Neuronal stem cell (in vitro differentiated cells): ENCODE results near the gene ZNRD2.

Experiments
- DNase-seq: peaks from one replicate; pipeline ENCODE4 v3.0.0-alpha.2; 2013; ENCODE audit warnings: low spot score
- H2AFZ ChIP-seq: one replicate; pipeline ENCODE4 v1.6.1; 2013; ENCODE audit warnings: mild to moderate bottlenecking, low read length, inconsistent platforms
- H2AK5ac ChIP-seq: 2 replicates; pipeline ENCODE4 v1.6.1; 2013; ENCODE audit warnings: low read depth, mild to moderate bottlenecking, inconsistent platforms, low read length, moderate library complexity, mixed read lengths
- H2BK120ac ChIP-seq: 2 replicates; pipeline ENCODE4 v1.6.1; 2013; ENCODE audit warnings: low read depth, mild to moderate bottlenecking, inconsistent platforms, low read length, moderate library complexity, mixed read lengths
- H2BK12ac ChIP-seq: one replicate; pipeline ENCODE4 v1.6.1; 2013; ENCODE audit warnings: low read length, inconsistent platforms
- H2BK15ac ChIP-seq: 2 replicates; pipeline ENCODE4 v1.6.1; 2013; ENCODE audit warnings: mild to moderate bottlenecking, low read length, inconsistent platforms, mixed read lengths
- H2BK5ac ChIP-seq: one replicate; pipeline ENCODE4 v1.6.1; 2013; ENCODE audit warnings: inconsistent platforms, mild to moderate bottlenecking, low read length, moderate library complexity
- H3K14ac ChIP-seq: one replicate; pipeline ENCODE4 v1.6.1; 2013; ENCODE audit warnings: low read length, inconsistent platforms
- H3K18ac ChIP-seq: 2 replicates; pipeline ENCODE4 v1.6.1; 2013; ENCODE audit warnings: low read length, inconsistent platforms
- H3K23ac ChIP-seq: 2 replicates; pipeline ENCODE4 v1.6.1; 2013; ENCODE audit warnings: low read depth, mild to moderate bottlenecking, mixed read lengths, low read length, inconsistent platforms; ENCODE audit not compliant: poor library complexity
- H3K27ac ChIP-seq: replicated peaks from 3 replicates; pipeline ENCODE4 v1.5.1; 2013; ENCODE audit warnings: low read length, inconsistent platforms
- H3K27me3 ChIP-seq, 3 experiments: 2 replicates each; pipeline ENCODE4 v1.6.1; 2013; ENCODE audit warnings: low read length in 3 of 3, mild to moderate bottlenecking in 2 of 3, inconsistent platforms in 1 of 3, low read depth in 1 of 3, mixed read lengths in 1 of 3, moderate library complexity in 1 of 3; ENCODE audit not compliant: control insufficient read depth in 3 of 3, insufficient read depth in 3 of 3
- H3K36me3 ChIP-seq, 2 donors: replicated peaks in 1 of 2; 2 replicates each; pipeline ENCODE4 v1.6.1; 2013; ENCODE audit warnings: low read length in 2 of 2; ENCODE audit not compliant: control insufficient read depth in 2 of 2, insufficient read depth in 2 of 2
- H3K4ac ChIP-seq: 2 replicates; pipeline ENCODE4 v1.6.1; 2013; ENCODE audit warnings: inconsistent platforms, mild to moderate bottlenecking, low read length, moderate library complexity
- H3K4me1 ChIP-seq, 2 donors: 1 replicate in 1 of 2; 2 replicates in 1 of 2; pipeline ENCODE4 v1.6.1; 2013; ENCODE audit warnings: low read length in 2 of 2, low read depth in 1 of 2; ENCODE audit not compliant: control insufficient read depth in 2 of 2, insufficient read depth in 1 of 2
- H3K4me2 ChIP-seq: one replicate; pipeline ENCODE4 v1.6.1; 2013; ENCODE audit warnings: mild to moderate bottlenecking, low read length, inconsistent platforms; ENCODE audit not compliant: insufficient read depth, poor library complexity, severe bottlenecking
- H3K4me3 ChIP-seq, 2 donors: 2 replicates each; pipeline ENCODE4 v1.5.1; 2013; ENCODE audit warnings: low read length in 2 of 2, mild to moderate bottlenecking in 2 of 2, inconsistent platforms in 1 of 2, moderate library complexity in 1 of 2
- H3K79me1 ChIP-seq: one replicate; pipeline ENCODE4 v1.6.1; 2013; ENCODE audit warnings: low read depth, mild to moderate bottlenecking, inconsistent platforms, low read length, moderate library complexity
- H3K9ac ChIP-seq: one replicate; pipeline ENCODE4 v1.6.1; 2013; ENCODE audit warnings: mild to moderate bottlenecking, low read depth, low read length, inconsistent platforms; ENCODE audit not compliant: poor library complexity
- H3K9me3 ChIP-seq, 2 donors: replicated peaks in 1 of 2; 2 replicates each; pipeline versions ENCODE3 to v1.6.1; 2013; ENCODE audit warnings: low read length in 2 of 2, mild to moderate bottlenecking in 2 of 2, inconsistent platforms in 1 of 2, low read depth in 1 of 2, mixed read lengths in 1 of 2, moderate library complexity in 1 of 2; ENCODE audit not compliant: control insufficient read depth in 2 of 2, insufficient read depth in 1 of 2
- H4K8ac ChIP-seq: one replicate; pipeline ENCODE4 v1.6.1; 2013; ENCODE audit warnings: low read depth, mild to moderate bottlenecking, inconsistent platforms, low read length, moderate library complexity
- H4K91ac ChIP-seq: one replicate; pipeline ENCODE4 v1.6.1; 2013; ENCODE audit warnings: low read length, low read depth, mild to moderate bottlenecking, inconsistent platforms; ENCODE audit not compliant: poor library complexity
- WGBS, 2 donors: extraction: QIAGEN DNeasy Blood & Tissue Kit; methylation state at CpG; one replicate each; pipeline ENCODE4 v1.1.7; 2013; ENCODE audit warnings: missing lambda C conversion rate in 2 of 2, mixed read lengths in 1 of 2; ENCODE audit not compliant: insufficient read length in 2 of 2, insufficient replicate concordance in 1 of 2; ENCODE audit errors: extremely low coverage in 2 of 2; 5-methylcytosine and 5-hydroxymethylcytosine counted together

Gene ZNRD2

GRCh38 chr11:65585396-65586246 lies 15.3 kb downstream of the ZNRD2 start:
- H3K27ac ChIP-seq, result peak overlapping the region; percentile 81
- H3K4me3 ChIP-seq, result no peak overlapping the region
- no peak overlapping the region for H4K91ac ChIP-seq
- H3K9ac ChIP-seq, result no peak overlapping the region
- peaks cover 0 to 28% (median 0%) of the 10 kb centered on the region in 3 experiments for H3K27me3 ChIP-seq
- H2BK12ac ChIP-seq, result peak overlapping the region; percentile 63
- no CpG with 5 or more reads among the region's 51 CpGs for WGBS, 2 donors
- H2BK5ac ChIP-seq, result peak overlapping the region; percentile 31
- H2AFZ ChIP-seq, result no peak overlapping the region
- peak overlapping the region; percentile 48 for H2BK120ac ChIP-seq
- H3K18ac ChIP-seq, result peak overlapping the region; percentile 65
- peaks cover 28 to 54% of the 10 kb centered on the region in 2 donors for H3K4me1 ChIP-seq
- peak overlapping the region; percentile 1 for H4K8ac ChIP-seq
- no peak overlapping the region for H3K4me2 ChIP-seq
- no peak for DNase-seq
- no peak overlapping the region for H3K23ac ChIP-seq
- H3K79me1 ChIP-seq, result no peaks in the 10 kb centered on the region
- H3K4ac ChIP-seq, result no peak overlapping the region
- no peaks in the 10 kb centered on the region for H3K36me3 ChIP-seq
- peak overlapping the region; percentile 89 for H2AK5ac ChIP-seq
- H2BK15ac ChIP-seq, result peak overlapping the region; percentile 7
- H3K9me3 ChIP-seq, result no peaks in the 10 kb centered on the region
- H3K14ac ChIP-seq, result no peak overlapping the region

- Histone ChIP-seq H3K4me1 (peaks cover 29 to 54% of the 10 kb centered on the region in 2 donors), H3K27me3 (peaks cover 0 to 30% (median 0%) of the 10 kb centered on the region in 3 experiments), H3K36me3 (no peaks in the 10 kb centered on the region), H3K4me2 (peak overlapping the region; percentile 26), H3K4ac (no peak overlapping the region), H3K23ac (no peak overlapping the region), H3K18ac (peak overlapping the region; percentile 73), H4K91ac (no peak overlapping the region), H3K27ac (peak overlapping the region; percentile 81), H2AK5ac (peak overlapping the region; percentile 56), H2BK12ac (peak overlapping the region; percentile 63), H3K9ac (no peak overlapping the region), H3K9me3 (no peaks in the 10 kb centered on the region), H4K8ac (no peak overlapping the region), H3K79me1 (no peaks in the 10 kb centered on the region), H3K4me3 (no peak overlapping the region), H2BK15ac (peak overlapping the region; percentile 6), H2BK5ac (peak overlapping the region; percentile 31), H2BK120ac (peak overlapping the region; percentile 48), H2AFZ (peak overlapping the region; percentile 52), H3K14ac (no peak overlapping the region)
- DNase-seq, result no peak
- no CpG with 5 or more reads among the region's 4 CpGs for WGBS, 2 donors
Observed at GRCh38 chr11:65586247-65586630, 16.0 kb downstream of the ZNRD2 start.

GRCh38 chr11:65586676-65587075 lies 16.4 kb downstream of the ZNRD2 start:
- WGBS, 2 donors, result no CpG with 5 or more reads among the region's 2 CpGs
- H3K27me3 ChIP-seq, result peaks cover 0 to 33% (median 0%) of the 10 kb centered on the region in 3 experiments

More at GRCh38 chr11:65586676-65587075, 16.4 kb downstream of the ZNRD2 start:
- Histone ChIP-seq H3K14ac (no peak overlapping the region), H3K23ac (no peak overlapping the region), H3K9me3 (no peaks in the 10 kb centered on the region), H3K4me1 (peaks cover 30 to 52% of the 10 kb centered on the region in 2 donors), H2BK12ac (no peak overlapping the region), H3K9ac (no peak overlapping the region), H3K4me3 (no peak overlapping the region), H3K4ac (no peak overlapping the region), H2BK120ac (no peak overlapping the region), H2AK5ac (peak overlapping the region; percentile 56), H2AFZ (peak overlapping the region; percentile 52), H4K91ac (no peak overlapping the region), H2BK5ac (no peak overlapping the region), H3K4me2 (peak overlapping the region; percentile 26), H4K8ac (no peak overlapping the region), H3K36me3 (no peaks in the 10 kb centered on the region), H3K18ac (peak overlapping the region; percentile 73), H3K79me1 (no peaks in the 10 kb centered on the region), H2BK15ac (no peak overlapping the region), H3K27ac (peak overlapping the region; percentile 81)
- peak; percentile 78 for DNase-seq
